T-helper 1 cell treated with Interleukin-12 subunit alpha and Interleukin-12 subunit beta and Interleukin-4 antibody, amounts not matched to agents 30 μg/mL and 1 μg/mL, for 36 hours (primary cell): ENCODE data around the gene GRM1.
"Not testable (repeated sequence)": the region's sequence is repeated elsewhere in the genome, so short reads cannot be mapped to it uniquely, and the experiment has no call there.

Source experiments
- H3K27ac Mint-ChIP-seq: one replicate; pipeline ENCODE4 v1.8.0; 2021; ENCODE audit warnings: mild to moderate bottlenecking, mixed read lengths
- H3K27me3 Mint-ChIP-seq: one replicate; pipeline ENCODE4 v1.8.0; 2021; ENCODE audit warnings: low read depth, mixed read lengths
- H3K36me3 Mint-ChIP-seq: one replicate; pipeline ENCODE4 v1.8.0; 2021; ENCODE audit warnings: low read depth, mixed read lengths
- H3K4me1 Mint-ChIP-seq: one replicate; pipeline ENCODE4 v1.8.0; 2021; ENCODE audit warnings: low read depth, mixed read lengths
- H3K4me3 Mint-ChIP-seq: one replicate; pipeline ENCODE4 v1.8.0; 2021; ENCODE audit warnings: mild to moderate bottlenecking, moderate library complexity, mixed read lengths
- H3K9me3 Mint-ChIP-seq: one replicate; pipeline ENCODE4 v1.8.0; 2021; ENCODE audit warnings: mixed read lengths

GRM1 gene

GRCh38 chr6:146253691-146254090, 224.8 kb downstream of the GRM1 start:
- no peaks in the 10 kb centered on the region for H3K4me1 Mint-ChIP-seq
- no peaks in the 10 kb centered on the region for H3K27me3 Mint-ChIP-seq
- no peaks in the 10 kb centered on the region for H3K36me3 Mint-ChIP-seq
- H3K27ac Mint-ChIP-seq, result no peak overlapping the region
- H3K9me3 Mint-ChIP-seq, result no peaks in the 10 kb centered on the region
- no peak overlapping the region for H3K4me3 Mint-ChIP-seq

- H3K36me3 Mint-ChIP-seq, result no peaks in the 10 kb centered on the region
- no peaks in the 10 kb centered on the region for H3K27me3 Mint-ChIP-seq
- no peak overlapping the region for H3K4me3 Mint-ChIP-seq
- H3K27ac Mint-ChIP-seq, result no peak overlapping the region
- H3K4me1 Mint-ChIP-seq, result no peaks in the 10 kb centered on the region
- H3K9me3 Mint-ChIP-seq, result no peaks in the 10 kb centered on the region
These were observed 229.3 kb downstream of the GRM1 start for GRCh38 chr6:146258206-146258605.

- Mint-ChIP-seq H3K36me3 (no peaks in the 10 kb centered on the region), H3K27me3 (no peaks in the 10 kb centered on the region), H3K4me3 (no peak overlapping the region), H3K4me1 (no peaks in the 10 kb centered on the region), H3K27ac (no peak overlapping the region), H3K9me3 (no peaks in the 10 kb centered on the region)
These were observed 232.0 kb downstream of the GRM1 start for GRCh38 chr6:146260886-146261285.

GRCh38 chr6:146265056-146265455, 236.2 kb downstream of the GRM1 start:
- Mint-ChIP-seq H3K4me3 (no peak overlapping the region), H3K27ac (no peak overlapping the region), H3K27me3 (no peaks in the 10 kb centered on the region), H3K36me3 (no peaks in the 10 kb centered on the region), H3K4me1 (no peaks in the 10 kb centered on the region), H3K9me3 (no peaks in the 10 kb centered on the region)

GRCh38 chr6:146267447-146267846, 238.6 kb downstream of the GRM1 start:
- H3K9me3 Mint-ChIP-seq, result no peaks in the 10 kb centered on the region
- no peak overlapping the region for H3K27ac Mint-ChIP-seq

GRCh38 chr6:146267946-146268345, 239.1 kb downstream of the GRM1 start:
- no peaks in the 10 kb centered on the region for H3K27me3 Mint-ChIP-seq
- no peaks in the 10 kb centered on the region for H3K36me3 Mint-ChIP-seq
- no peak overlapping the region for H3K4me3 Mint-ChIP-seq
- H3K27ac Mint-ChIP-seq, result no peak overlapping the region
- no peaks in the 10 kb centered on the region for H3K9me3 Mint-ChIP-seq
- H3K4me1 Mint-ChIP-seq, result no peaks in the 10 kb centered on the region

More at GRCh38 chr6:146267447-146267846, 238.6 kb downstream of the GRM1 start:
- H3K27me3 Mint-ChIP-seq, result no peaks in the 10 kb centered on the region
- no peaks in the 10 kb centered on the region for H3K36me3 Mint-ChIP-seq
- H3K4me1 Mint-ChIP-seq, result no peaks in the 10 kb centered on the region
- no peak overlapping the region for H3K4me3 Mint-ChIP-seq

GRCh38 chr6:146269482-146269881, 240.6 kb downstream of the GRM1 start:
- H3K9me3 Mint-ChIP-seq, result no peaks in the 10 kb centered on the region
- H3K4me1 Mint-ChIP-seq, result no peaks in the 10 kb centered on the region
- H3K27ac Mint-ChIP-seq, result no peak overlapping the region
- no peak overlapping the region for H3K4me3 Mint-ChIP-seq
- no peaks in the 10 kb centered on the region for H3K36me3 Mint-ChIP-seq
- no peaks in the 10 kb centered on the region for H3K27me3 Mint-ChIP-seq

- not testable (repeated sequence) for H3K27me3 Mint-ChIP-seq, H3K27ac Mint-ChIP-seq, H3K9me3 Mint-ChIP-seq, H3K4me1 Mint-ChIP-seq, H3K36me3 Mint-ChIP-seq, H3K4me3 Mint-ChIP-seq
These were observed 242.3 kb downstream of the GRM1 start for GRCh38 chr6:146271163-146271562.

GRCh38 chr6:146273490-146273889, 244.6 kb downstream of the GRM1 start:
- Mint-ChIP-seq H3K27me3 (no peaks in the 10 kb centered on the region), H3K4me3 (no peak overlapping the region), H3K27ac (no peak overlapping the region), H3K9me3 (no peaks in the 10 kb centered on the region), H3K36me3 (no peaks in the 10 kb centered on the region), H3K4me1 (no peaks in the 10 kb centered on the region)

GRCh38 chr6:146277142-146277541, 248.3 kb downstream of the GRM1 start:
- no peaks in the 10 kb centered on the region for H3K36me3 Mint-ChIP-seq
- no peak overlapping the region for H3K4me3 Mint-ChIP-seq
- no peak overlapping the region for H3K27ac Mint-ChIP-seq
- H3K27me3 Mint-ChIP-seq, result no peaks in the 10 kb centered on the region
- no peaks in the 10 kb centered on the region for H3K4me1 Mint-ChIP-seq
- no peaks in the 10 kb centered on the region for H3K9me3 Mint-ChIP-seq

GRCh38 chr6:146281651-146282362, 252.9 kb downstream of the GRM1 start:
- H3K36me3 Mint-ChIP-seq, result no peaks in the 10 kb centered on the region
- H3K27me3 Mint-ChIP-seq, result no peaks in the 10 kb centered on the region
- no peak overlapping the region for H3K27ac Mint-ChIP-seq
- H3K9me3 Mint-ChIP-seq, result no peaks in the 10 kb centered on the region
- H3K4me3 Mint-ChIP-seq, result no peak overlapping the region
- H3K4me1 Mint-ChIP-seq, result no peaks in the 10 kb centered on the region

- no peak overlapping the region for H3K4me3 Mint-ChIP-seq
- H3K4me1 Mint-ChIP-seq, result no peaks in the 10 kb centered on the region
- H3K9me3 Mint-ChIP-seq, result no peaks in the 10 kb centered on the region
- no peaks in the 10 kb centered on the region for H3K27me3 Mint-ChIP-seq
- H3K36me3 Mint-ChIP-seq, result no peaks in the 10 kb centered on the region
- H3K27ac Mint-ChIP-seq, result no peak overlapping the region
These were observed 254.0 kb downstream of the GRM1 start for GRCh38 chr6:146282837-146283236.

- no peaks in the 10 kb centered on the region for H3K4me1 Mint-ChIP-seq
- H3K36me3 Mint-ChIP-seq, result no peaks in the 10 kb centered on the region
- no peak overlapping the region for H3K4me3 Mint-ChIP-seq
- H3K9me3 Mint-ChIP-seq, result no peaks in the 10 kb centered on the region
- no peaks in the 10 kb centered on the region for H3K27me3 Mint-ChIP-seq
- H3K27ac Mint-ChIP-seq, result no peak overlapping the region
These were observed 255.4 kb downstream of the GRM1 start for GRCh38 chr6:146284311-146284710.

GRCh38 chr6:146286961-146287360, 258.1 kb downstream of the GRM1 start:
- H3K27ac Mint-ChIP-seq, result no peak overlapping the region
- no peaks in the 10 kb centered on the region for H3K27me3 Mint-ChIP-seq
- no peak overlapping the region for H3K4me3 Mint-ChIP-seq

GRCh38 chr6:146287691-146288369, 259.0 kb downstream of the GRM1 start:
- Mint-ChIP-seq H3K36me3 (no peaks in the 10 kb centered on the region), H3K9me3 (no peaks in the 10 kb centered on the region), H3K27me3 (no peaks in the 10 kb centered on the region), H3K4me1 (no peaks in the 10 kb centered on the region), H3K4me3 (no peak overlapping the region), H3K27ac (no peak overlapping the region)

More at GRCh38 chr6:146286961-146287360, 258.1 kb downstream of the GRM1 start:
- Mint-ChIP-seq H3K9me3 (no peaks in the 10 kb centered on the region), H3K36me3 (no peaks in the 10 kb centered on the region), H3K4me1 (no peaks in the 10 kb centered on the region)
